NCI-H2227 treated with DMSO at 0.1 percent for 48 hours (cell line): ENCODE results near the gene PDE10A.

Experiments used
- DNase-seq: peaks from one replicate; lab custom pipeline; 2025; lab: John Stamatoyannopoulos, UW

Gene PDE10A

GRCh38 chr6:165655191-165655590, 7.8 kb downstream of the PDE10A start:
- DNase-seq, result no peak

- no peak for DNase-seq
Measured at GRCh38 chr6:165654144-165654543, 8.9 kb downstream of the PDE10A start.

- DNase-seq, result no peak
Measured at GRCh38 chr6:165653607-165654006, 9.4 kb downstream of the PDE10A start.

- no peak for DNase-seq
Measured at GRCh38 chr6:165653196-165653595, 9.8 kb downstream of the PDE10A start.

- no peak for DNase-seq
Measured at GRCh38 chr6:165652766-165653165, 10.3 kb downstream of the PDE10A start.

- DNase-seq, result no peak
Measured at GRCh38 chr6:165649166-165650137, 13.6 kb downstream of the PDE10A start.

- DNase-seq, result no peak
Measured at GRCh38 chr6:165647041-165647440, 16.0 kb downstream of the PDE10A start.

GRCh38 chr6:165645919-165646318, 17.1 kb downstream of the PDE10A start:
- DNase-seq, result no peak

- DNase-seq, result no peak
Measured at GRCh38 chr6:165644586-165645266, 18.3 kb downstream of the PDE10A start.

GRCh38 chr6:165643015-165643414, 20.0 kb downstream of the PDE10A start:
- DNase-seq, result no peak

- no peak for DNase-seq
Measured at GRCh38 chr6:165641672-165642156, 21.3 kb downstream of the PDE10A start.

- DNase-seq, result no peak
Measured at GRCh38 chr6:165640806-165641205, 22.2 kb downstream of the PDE10A start.

- DNase-seq, result no peak
Measured at GRCh38 chr6:165638530-165638929, 24.5 kb downstream of the PDE10A start.

- DNase-seq, result no peak
Measured at GRCh38 chr6:165637586-165637985, 25.5 kb downstream of the PDE10A start.

- no peak for DNase-seq
Measured at GRCh38 chr6:165636402-165637048, 26.5 kb downstream of the PDE10A start.

GRCh38 chr6:165635965-165636364, 27.1 kb downstream of the PDE10A start:
- DNase-seq, result no peak

- DNase-seq, result no peak
Measured at GRCh38 chr6:165634101-165634880, 28.8 kb downstream of the PDE10A start.

- DNase-seq, result no peak
Measured at GRCh38 chr6:165632194-165632593, 30.8 kb downstream of the PDE10A start.

- no peak for DNase-seq
Measured at GRCh38 chr6:165630544-165630953, 32.5 kb downstream of the PDE10A start.

GRCh38 chr6:165628955-165629354, 34.1 kb downstream of the PDE10A start:
- DNase-seq, result no peak

GRCh38 chr6:165627366-165627765, 35.7 kb downstream of the PDE10A start:
- no peak for DNase-seq

GRCh38 chr6:165626711-165627110, 36.3 kb downstream of the PDE10A start:
- no peak for DNase-seq
